IPS-20b (cell line): ENCODE results near the gene TSPOAP1.

Experiments used
- H3K27ac ChIP-seq: one replicate; pipeline ENCODE4 v1.5.1; 2013; ENCODE audit warnings: low read length
- H3K27me3 ChIP-seq: 2 replicates; pipeline ENCODE4 v1.6.1; 2013; ENCODE audit warnings: mild to moderate bottlenecking, low read length, inconsistent platforms; ENCODE audit not compliant: insufficient read depth
- H3K36me3 ChIP-seq: 2 replicates; pipeline ENCODE4 v1.6.1; 2013; ENCODE audit warnings: low read depth, mild to moderate bottlenecking, inconsistent platforms, low read length, moderate library complexity; ENCODE audit not compliant: insufficient read depth
- H3K4me1 ChIP-seq: 2 replicates; pipeline ENCODE4 v1.6.1; 2013; ENCODE audit warnings: mild to moderate bottlenecking, control low read depth, inconsistent platforms, low read length, moderate library complexity; ENCODE audit not compliant: insufficient read depth
- H3K4me3 ChIP-seq: 2 replicates; pipeline ENCODE4 v1.5.1; 2013; ENCODE audit warnings: mild to moderate bottlenecking, low read length, inconsistent platforms
- H3K9ac ChIP-seq: 2 replicates; pipeline ENCODE4 v1.6.1; 2013; ENCODE audit warnings: low read depth, mild to moderate bottlenecking, inconsistent platforms, low read length, moderate library complexity
- H3K9me3 ChIP-seq: 2 replicates; pipeline ENCODE4 v1.6.1; 2013; ENCODE audit warnings: mild to moderate bottlenecking, low read depth, low read length, inconsistent platforms; ENCODE audit not compliant: insufficient read depth

TSPOAP1 gene

DNA sequence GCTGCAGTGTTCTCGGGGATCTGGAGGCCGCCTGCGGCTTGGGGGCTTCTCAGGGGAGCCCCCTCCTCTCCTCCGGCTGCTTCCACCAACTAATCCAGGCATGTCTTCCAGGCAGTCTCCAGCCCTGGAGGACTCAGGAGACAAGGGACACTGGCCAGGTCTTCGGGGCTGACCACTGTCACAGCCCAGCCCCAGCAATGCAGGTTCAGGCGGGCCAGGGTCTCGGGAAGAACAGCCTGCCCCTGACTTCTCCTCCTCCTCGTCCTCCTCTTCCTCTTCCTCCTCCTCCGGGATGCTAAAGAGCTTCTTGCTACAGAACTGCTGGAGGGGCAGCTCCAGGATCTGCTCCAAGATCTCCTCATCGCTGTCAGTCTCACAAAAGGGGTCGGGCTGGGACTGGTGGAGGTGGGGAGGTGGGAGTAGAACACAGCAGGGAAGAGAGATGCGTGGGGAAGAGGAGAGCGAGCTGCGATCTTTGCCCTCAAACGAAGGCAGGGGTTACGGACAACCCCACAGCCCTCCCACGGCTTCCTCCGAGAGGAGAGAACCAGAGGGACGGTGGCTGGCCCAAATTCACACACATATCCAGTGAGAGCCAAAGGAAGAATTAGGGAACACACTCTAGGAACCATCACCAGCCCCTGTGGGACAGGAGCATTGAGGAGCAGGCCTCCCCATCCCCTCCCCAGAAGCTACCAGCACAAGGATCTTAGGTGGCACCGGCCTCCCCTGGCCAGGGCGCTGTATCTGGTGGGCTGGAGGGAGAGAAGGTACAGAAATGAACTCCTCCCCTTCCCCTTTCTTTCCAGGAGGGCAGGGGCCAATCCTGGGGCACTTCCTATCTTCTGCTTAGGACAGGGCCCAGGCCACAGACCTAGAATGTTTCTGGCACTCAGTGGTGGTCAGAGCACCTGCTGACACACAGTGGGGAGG, 19.3 kb downstream of the TSPOAP1 start:
- no peaks in the 10 kb centered on the region for H3K36me3 ChIP-seq
- no peaks in the 10 kb centered on the region for H3K27me3 ChIP-seq
- H3K27ac ChIP-seq = no peak overlapping the region
- H3K9me3 ChIP-seq = no peaks in the 10 kb centered on the region
- H3K9ac ChIP-seq = no peak overlapping the region
- no peaks in the 10 kb centered on the region for H3K4me1 ChIP-seq
- H3K4me3 ChIP-seq = no peak overlapping the region

DNA sequence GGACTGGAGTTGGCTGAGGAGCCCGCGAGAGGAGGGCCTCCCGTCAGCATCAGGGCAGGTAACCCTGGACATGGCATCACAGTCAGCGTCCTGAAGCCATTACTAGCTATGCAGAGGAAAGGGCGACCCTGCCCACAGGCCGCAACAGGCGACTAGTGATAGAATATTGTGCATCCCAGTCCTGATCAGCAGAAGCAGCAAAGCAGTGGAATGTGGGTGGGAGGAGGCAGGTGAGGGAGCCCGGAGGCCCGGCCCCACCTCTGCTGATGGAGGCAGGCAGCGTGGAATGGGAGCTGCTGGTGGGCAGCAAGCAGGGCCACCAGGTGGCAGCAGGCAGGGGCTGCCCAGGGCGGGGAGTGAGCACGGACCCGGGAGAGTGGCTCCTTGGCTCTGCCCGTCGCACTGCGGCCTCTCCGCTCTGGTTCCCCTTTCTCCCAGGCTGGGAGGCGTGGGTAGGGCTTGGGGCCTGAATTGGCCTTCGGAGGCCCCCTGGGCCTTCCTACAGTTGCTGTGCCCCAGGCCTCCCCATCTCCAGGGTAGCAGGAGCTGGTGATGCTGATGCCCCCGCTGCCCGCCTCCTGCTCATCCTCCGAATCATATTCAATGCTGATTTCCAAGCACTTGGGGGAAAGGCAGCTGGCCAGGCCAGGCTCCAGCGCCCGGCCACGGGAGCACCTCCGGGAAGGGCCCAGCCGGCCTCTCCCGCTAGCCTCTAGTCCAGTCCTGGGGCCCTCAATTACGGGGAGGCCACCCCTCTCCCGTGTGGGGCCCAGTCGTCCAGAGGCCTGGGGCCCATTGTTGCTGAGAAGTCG, 20.2 kb downstream of the TSPOAP1 start:
- Histone ChIP-seq H3K4me3 (no peak overlapping the region), H3K27ac (no peak overlapping the region), H3K4me1 (no peaks in the 10 kb centered on the region), H3K27me3 (no peaks in the 10 kb centered on the region), H3K9ac (no peak overlapping the region), H3K9me3 (no peaks in the 10 kb centered on the region), H3K36me3 (no peaks in the 10 kb centered on the region)

- Histone ChIP-seq H3K4me1 (no peaks in the 10 kb centered on the region), H3K27ac (no peak overlapping the region), H3K36me3 (no peaks in the 10 kb centered on the region), H3K9me3 (no peaks in the 10 kb centered on the region), H3K27me3 (no peaks in the 10 kb centered on the region), H3K4me3 (no peak overlapping the region), H3K9ac (no peak overlapping the region)
These were observed 21.0 kb downstream of the TSPOAP1 start for GRCh38 chr17:58307468-58308172.

- H3K27me3 ChIP-seq = no peaks in the 10 kb centered on the region
- no peaks in the 10 kb centered on the region for H3K9me3 ChIP-seq
- H3K36me3 ChIP-seq = no peaks in the 10 kb centered on the region
- H3K4me1 ChIP-seq = no peaks in the 10 kb centered on the region
- H3K9ac ChIP-seq = no peak overlapping the region
- no peak overlapping the region for H3K4me3 ChIP-seq
- no peak overlapping the region for H3K27ac ChIP-seq
These were observed 22.3 kb downstream of the TSPOAP1 start for GRCh38 chr17:58306131-58306951.

GRCh38 chr17:58305626-58306025, 23.0 kb downstream of the TSPOAP1 start:
- no peaks in the 10 kb centered on the region for H3K27me3 ChIP-seq
- no peaks in the 10 kb centered on the region for H3K36me3 ChIP-seq
- H3K9me3 ChIP-seq = no peaks in the 10 kb centered on the region
- H3K4me1 ChIP-seq = no peaks in the 10 kb centered on the region
- no peak overlapping the region for H3K4me3 ChIP-seq
- no peak overlapping the region for H3K27ac ChIP-seq
- H3K9ac ChIP-seq = no peak overlapping the region

DNA sequence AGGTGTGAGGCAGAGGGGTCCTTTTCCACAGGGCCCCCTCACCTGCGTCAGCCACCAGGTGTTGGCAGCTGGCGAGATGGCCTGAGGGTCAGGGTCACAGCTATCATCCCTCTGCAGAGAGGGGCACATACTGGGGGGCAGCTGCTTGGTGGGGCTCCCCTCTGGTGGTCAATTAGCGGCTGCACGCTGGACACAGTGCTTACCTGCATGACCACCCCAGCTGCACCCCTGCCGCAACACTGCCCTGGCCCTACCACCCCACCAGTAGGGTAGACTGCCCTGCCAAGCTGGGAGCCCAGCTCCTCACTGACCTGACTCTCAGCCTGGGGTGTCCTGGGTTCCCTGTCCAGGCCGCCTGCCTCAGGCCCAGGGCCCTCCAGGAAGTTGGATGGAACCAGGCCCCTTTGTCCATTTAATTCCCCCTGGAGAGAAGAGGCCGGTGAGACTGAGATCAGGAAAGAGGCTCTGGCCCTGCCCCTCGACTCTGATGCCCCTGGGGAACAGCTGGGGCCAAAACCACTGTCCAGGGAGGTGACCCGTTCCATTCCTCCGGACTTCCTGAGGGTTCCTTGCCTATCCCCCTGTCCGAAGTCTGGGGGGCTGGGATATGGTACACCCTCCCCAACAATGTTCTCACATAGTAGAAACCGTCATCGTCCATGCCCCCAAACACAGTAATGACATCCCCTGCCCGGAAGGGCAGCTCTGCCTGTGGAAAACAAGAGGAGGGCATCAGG, 23.7 kb downstream of the TSPOAP1 start:
- Histone ChIP-seq H3K4me1 (no peaks in the 10 kb centered on the region), H3K27me3 (no peaks in the 10 kb centered on the region), H3K27ac (no peak overlapping the region)

DNA sequence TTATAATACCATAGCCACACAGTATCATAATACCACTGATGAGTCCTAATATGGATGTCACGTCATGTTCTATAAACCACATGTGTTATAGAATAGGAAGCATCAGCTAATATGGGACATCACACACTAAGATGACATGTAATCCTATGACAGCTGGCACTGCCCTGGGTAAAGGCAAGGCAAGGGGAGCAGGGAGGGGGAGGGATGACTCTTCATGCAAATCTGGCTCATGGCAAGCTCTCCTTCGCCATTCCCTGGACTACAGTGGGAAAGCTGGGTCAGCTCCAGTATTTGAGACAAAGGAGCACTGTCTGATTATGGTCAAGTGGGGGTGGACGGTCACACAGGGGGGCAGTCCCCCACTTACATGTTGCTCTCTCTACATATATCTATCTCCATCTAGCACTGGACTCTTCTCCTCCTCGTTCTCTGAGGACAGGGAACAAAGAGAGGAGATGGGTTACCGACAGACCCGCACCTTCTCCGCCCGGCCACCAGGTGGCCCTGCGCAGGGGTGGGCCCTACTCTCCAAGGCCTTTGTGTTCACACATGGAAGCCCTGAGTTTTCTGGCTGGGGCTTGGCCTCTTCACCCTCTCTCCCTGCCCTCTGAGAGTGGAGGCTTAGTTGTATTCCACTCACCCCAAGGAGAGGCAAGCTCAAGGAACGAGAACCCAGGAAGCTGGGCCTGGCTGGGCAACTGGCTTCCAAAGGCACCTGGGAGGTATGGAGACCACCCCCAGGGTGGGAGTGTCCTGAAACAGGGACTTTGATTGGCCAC, 24.4 kb downstream of the TSPOAP1 start:
- Histone ChIP-seq H3K9me3 (no peaks in the 10 kb centered on the region), H3K27me3 (no peaks in the 10 kb centered on the region), H3K27ac (no peak overlapping the region), H3K4me3 (no peak overlapping the region), H3K4me1 (no peaks in the 10 kb centered on the region), H3K36me3 (no peaks in the 10 kb centered on the region), H3K9ac (peak overlapping the region; percentile 30; the same call in 1 of the 2 replicates)

More for the DNA sequence above, 23.7 kb downstream of the TSPOAP1 start:
- H3K36me3 ChIP-seq = no peaks in the 10 kb centered on the region
- H3K9ac ChIP-seq = peak overlapping the region; percentile 30; the same call in 1 of the 2 replicates
- no peak overlapping the region for H3K4me3 ChIP-seq
- no peaks in the 10 kb centered on the region for H3K9me3 ChIP-seq

DNA sequence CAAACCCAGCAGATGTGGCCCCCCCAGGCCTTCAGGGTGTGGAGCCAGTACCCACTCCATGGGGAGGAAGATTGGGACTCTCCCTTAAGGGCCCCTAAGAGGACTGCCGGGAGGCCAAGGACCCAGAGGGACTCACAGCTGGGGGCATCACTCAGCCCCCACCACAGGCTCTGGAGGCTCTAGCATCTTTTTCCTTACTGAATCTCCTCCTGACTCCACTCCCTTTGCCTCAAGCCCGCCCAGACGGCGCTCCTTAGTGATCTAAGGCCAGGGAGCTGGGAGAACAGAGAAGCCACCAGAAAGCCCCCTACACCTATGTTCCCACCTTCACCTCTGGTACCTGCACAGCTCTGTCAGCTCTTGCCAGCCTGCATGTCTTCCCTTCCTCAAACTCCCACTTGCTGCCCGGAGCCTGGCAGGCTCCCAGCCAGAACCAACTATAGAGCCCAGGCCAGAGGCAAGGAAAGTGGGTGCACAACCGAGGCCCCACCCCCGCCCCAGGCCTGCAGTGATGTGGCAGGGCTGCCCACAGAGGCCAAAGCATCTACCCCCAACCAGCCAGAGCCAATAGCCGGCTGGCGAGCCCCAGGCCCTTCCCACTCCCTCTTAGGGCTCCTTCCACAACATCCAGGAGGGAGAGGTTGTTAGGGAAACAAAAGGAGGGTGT, 25.5 kb downstream of the TSPOAP1 start:
- Histone ChIP-seq H3K9ac (no peak overlapping the region), H3K4me1 (no peaks in the 10 kb centered on the region), H3K36me3 (no peaks in the 10 kb centered on the region), H3K27ac (no peak overlapping the region), H3K4me3 (no peak overlapping the region), H3K27me3 (no peaks in the 10 kb centered on the region), H3K9me3 (no peaks in the 10 kb centered on the region)

GRCh38 chr17:58302171-58302918, 26.2 kb downstream of the TSPOAP1 start:
- Histone ChIP-seq H3K9ac (no peak overlapping the region), H3K4me3 (no peak overlapping the region), H3K36me3 (no peaks in the 10 kb centered on the region), H3K27me3 (no peaks in the 10 kb centered on the region), H3K9me3 (no peaks in the 10 kb centered on the region), H3K4me1 (no peaks in the 10 kb centered on the region), H3K27ac (no peak overlapping the region)
